Nephron (organoid): ENCODE data around the gene CSNK1D.

Source experiments
- H3K27ac Mint-ChIP-seq, 3 experiments: 2 replicates each; pipeline ENCODE4 v1.8.0; 2020; ENCODE audit warnings: mixed read lengths in 3 of 3, mild to moderate bottlenecking in 2 of 3, moderate library complexity in 1 of 3
- H3K27me3 Mint-ChIP-seq: 2 replicates; pipeline ENCODE4 v1.8.0; 2021; ENCODE audit warnings: low read depth, mild to moderate bottlenecking, moderate library complexity, mixed read lengths
- H3K36me3 Mint-ChIP-seq: 2 replicates; pipeline ENCODE4 v1.8.0; 2020; ENCODE audit warnings: low read depth, mixed read lengths
- H3K4me1 Mint-ChIP-seq: 2 replicates; pipeline ENCODE4 v1.8.0; 2020; ENCODE audit warnings: mixed read lengths
- H3K4me3 Mint-ChIP-seq, 3 experiments: 2 replicates each; pipeline ENCODE4 v1.8.0; 2020; ENCODE audit warnings: mild to moderate bottlenecking in 3 of 3, mixed read lengths in 3 of 3, moderate library complexity in 2 of 3
- H3K9me3 Mint-ChIP-seq: 2 replicates; pipeline ENCODE4 v1.8.0; 2020; ENCODE audit warnings: mixed read lengths
- CTCF ChIP-seq, 3 experiments: fragments of 200-600 bp; sonication (generic); IDR thresholded peaks; one replicate each; pipeline ENCODE4 v1.5.0; 2021; ENCODE audit warnings: antibody characterized with exemption in 3 of 3; ENCODE audit not compliant: unreplicated experiment in 3 of 3

The CSNK1D gene

GRCh38 chr17:82219753-82220709 is 53.5 kb downstream of the CSNK1D start:
- peaks cover 4% of the 10 kb centered on the region for H3K9me3 Mint-ChIP-seq
- no peak for TF ChIP-seq CTCF (IDR thresholded peaks at IDR 0.05; ENCODE audit: unreplicated experiment in 3 of 3)
- H3K27ac Mint-ChIP-seq: no peak overlapping the region
- H3K36me3 Mint-ChIP-seq: no peaks in the 10 kb centered on the region
- no peak overlapping the region for H3K4me3 Mint-ChIP-seq
- H3K4me1 Mint-ChIP-seq: no peaks in the 10 kb centered on the region
- peaks cover 6% of the 10 kb centered on the region for H3K27me3 Mint-ChIP-seq

GRCh38 chr17:82219083-82219482 is 54.4 kb downstream of the CSNK1D start:
- H3K27me3 Mint-ChIP-seq: peaks cover 6% of the 10 kb centered on the region
- TF ChIP-seq CTCF (IDR thresholded peaks at IDR 0.05; ENCODE audit: unreplicated experiment in 3 of 3): no peak
- H3K36me3 Mint-ChIP-seq: no peaks in the 10 kb centered on the region
- no peaks in the 10 kb centered on the region for H3K4me1 Mint-ChIP-seq
- H3K9me3 Mint-ChIP-seq: peaks cover 4% of the 10 kb centered on the region
- no peak overlapping the region for H3K4me3 Mint-ChIP-seq
- H3K27ac Mint-ChIP-seq: no peak overlapping the region

GRCh38 chr17:82218349-82219075 is 55.0 kb downstream of the CSNK1D start:
- Mint-ChIP-seq H3K9me3 (peaks cover 4% of the 10 kb centered on the region), H3K27me3 (peaks cover 6% of the 10 kb centered on the region), H3K4me3 (no peak overlapping the region), H3K36me3 (no peaks in the 10 kb centered on the region), H3K27ac (no peak overlapping the region), H3K4me1 (no peaks in the 10 kb centered on the region)
- TF ChIP-seq CTCF (IDR thresholded peaks at IDR 0.05; ENCODE audit: unreplicated experiment in 3 of 3): no peak

- H3K4me3 Mint-ChIP-seq: no peak overlapping the region
- no peak for TF ChIP-seq CTCF (IDR thresholded peaks at IDR 0.05; ENCODE audit: unreplicated experiment in 3 of 3)
- H3K9me3 Mint-ChIP-seq: peaks cover 4% of the 10 kb centered on the region
- H3K27me3 Mint-ChIP-seq: peaks cover 6% of the 10 kb centered on the region
- no peak overlapping the region for H3K27ac Mint-ChIP-seq
- no peaks in the 10 kb centered on the region for H3K36me3 Mint-ChIP-seq
- no peaks in the 10 kb centered on the region for H3K4me1 Mint-ChIP-seq
Measured at GRCh38 chr17:82217530-82218204, 55.8 kb downstream of the CSNK1D start.

- no peak for TF ChIP-seq CTCF (IDR thresholded peaks at IDR 0.05; ENCODE audit: unreplicated experiment in 3 of 3)
- peaks cover 6% of the 10 kb centered on the region for H3K27me3 Mint-ChIP-seq
- H3K36me3 Mint-ChIP-seq: no peaks in the 10 kb centered on the region
- no peak overlapping the region for H3K4me3 Mint-ChIP-seq
- no peak overlapping the region for H3K27ac Mint-ChIP-seq
- no peaks in the 10 kb centered on the region for H3K4me1 Mint-ChIP-seq
- peaks cover 4% of the 10 kb centered on the region for H3K9me3 Mint-ChIP-seq
Measured at GRCh38 chr17:82217120-82217529, 56.4 kb downstream of the CSNK1D start.
